ENCODE data around the gene RPP21.
"Not testable (repeated sequence)": the region's sequence is repeated elsewhere in the genome, so short reads cannot be mapped to it uniquely, and the experiment has no call there.

Gene RPP21

DNA sequence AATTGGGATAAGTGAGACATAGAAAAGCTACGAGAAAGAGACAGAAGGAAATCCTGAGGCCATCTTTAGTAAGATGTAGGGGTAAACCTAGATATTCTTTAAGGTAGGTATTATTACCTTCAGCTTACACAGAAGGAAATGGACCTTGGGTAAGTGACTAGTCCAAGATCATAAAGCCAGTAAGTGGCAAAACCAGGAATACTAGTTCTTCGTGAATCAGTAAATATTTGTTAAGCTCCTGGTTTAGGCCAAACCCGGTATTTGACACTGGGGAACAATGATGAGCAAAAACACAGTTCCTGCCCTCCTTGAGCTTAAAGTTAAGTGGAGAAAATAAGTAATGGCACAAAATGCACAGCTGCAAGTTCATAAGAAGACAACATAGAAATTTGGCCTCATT, 13.0 kb upstream of the RPP21 start:
- DNase-seq, result no peak

DNA sequence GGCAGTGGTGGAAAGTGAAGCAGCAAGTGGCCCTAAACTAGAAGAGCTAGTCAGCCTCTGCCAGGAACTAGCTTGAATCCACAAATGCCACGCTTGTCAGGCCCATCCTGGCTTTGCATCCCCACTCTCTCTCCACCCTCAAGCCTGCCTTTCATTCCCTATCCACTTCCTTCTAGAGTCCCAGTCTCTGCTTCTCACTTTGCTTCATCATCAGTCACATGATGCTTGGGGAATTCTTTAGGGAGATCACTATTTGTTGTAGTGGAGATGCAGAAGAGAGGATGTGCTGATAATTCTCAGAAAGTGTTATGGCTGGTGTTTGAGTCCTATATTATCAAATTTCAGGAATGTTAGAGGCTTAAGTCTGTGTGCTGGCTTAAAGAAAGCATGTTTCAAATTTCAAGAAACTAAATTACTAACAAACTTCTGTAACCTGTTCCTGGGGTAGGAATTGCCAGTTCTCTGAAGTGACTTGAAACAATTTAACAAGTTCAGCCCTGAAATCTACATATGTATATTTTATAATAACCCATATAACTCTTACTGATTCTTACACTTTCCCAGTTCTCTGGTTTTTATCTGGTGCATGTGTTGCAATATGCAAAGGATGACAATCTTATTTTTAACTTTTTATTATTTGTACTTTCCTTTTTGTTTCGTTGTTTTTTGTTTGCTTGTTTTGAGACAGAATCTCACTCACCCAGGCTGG, 10.7 kb upstream of the RPP21 start:
- DNase-seq, result no peak

DNA sequence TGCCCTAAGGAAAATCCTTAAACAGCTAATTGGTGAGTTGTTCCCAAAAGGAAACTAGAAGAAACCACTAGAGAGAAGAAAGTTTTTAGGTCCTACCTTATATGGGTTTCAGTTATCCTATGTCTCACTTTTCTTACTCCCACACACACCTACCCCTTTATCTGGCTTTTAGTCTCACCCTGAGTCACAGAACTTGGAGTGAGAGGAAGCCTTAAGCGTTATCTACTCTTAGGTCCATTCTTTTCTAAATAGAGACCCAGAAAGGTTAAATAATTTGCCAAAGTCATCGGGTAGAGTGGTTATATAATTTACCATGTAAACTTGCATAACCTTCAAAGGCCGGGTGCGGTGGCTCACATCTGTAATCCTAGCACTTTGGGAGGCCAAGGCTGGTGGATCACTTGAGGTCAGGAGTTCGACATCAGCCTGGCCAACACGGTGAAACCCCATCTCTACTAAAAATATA, 4.3 kb upstream of the RPP21 start:
- DNase-seq, result no peak

DNA sequence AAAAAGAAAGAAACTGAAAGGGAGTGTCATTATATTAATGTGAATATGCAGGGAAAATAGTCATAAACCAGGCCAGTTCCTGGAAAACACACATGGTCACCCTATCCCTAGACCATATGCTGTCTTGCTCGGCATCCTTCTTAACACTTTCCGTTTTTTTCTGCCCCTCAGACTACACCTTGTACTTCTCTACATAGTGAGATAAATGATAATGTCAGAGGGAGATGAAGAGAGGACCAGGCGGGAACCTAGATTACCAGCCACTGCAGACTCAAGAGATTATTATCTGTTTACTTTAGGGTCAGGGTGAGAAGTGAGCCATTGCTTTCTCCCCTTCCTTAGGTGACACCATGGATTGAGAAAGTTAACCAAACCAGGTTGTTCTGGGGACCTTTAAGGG, 3.7 kb upstream of the RPP21 start:
- DNase-seq, result no peak

DNA sequence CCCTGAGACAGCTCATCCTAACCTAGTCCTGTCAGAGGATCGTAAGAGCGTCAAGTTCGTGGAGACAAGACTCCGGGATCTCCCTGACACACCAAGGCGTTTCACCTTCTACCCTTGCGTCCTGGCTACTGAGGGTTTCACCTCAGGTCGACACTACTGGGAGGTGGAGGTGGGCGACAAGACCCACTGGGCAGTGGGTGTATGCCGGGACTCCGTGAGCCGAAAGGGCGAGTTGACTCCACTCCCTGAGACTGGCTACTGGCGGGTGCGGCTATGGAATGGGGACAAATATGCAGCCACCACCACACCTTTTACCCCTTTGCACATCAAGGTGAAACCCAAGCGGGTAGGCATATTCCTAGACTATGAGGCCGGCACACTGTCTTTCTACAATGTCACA, 3.2 kb upstream of the RPP21 start:
- no peak for DNase-seq

DNA sequence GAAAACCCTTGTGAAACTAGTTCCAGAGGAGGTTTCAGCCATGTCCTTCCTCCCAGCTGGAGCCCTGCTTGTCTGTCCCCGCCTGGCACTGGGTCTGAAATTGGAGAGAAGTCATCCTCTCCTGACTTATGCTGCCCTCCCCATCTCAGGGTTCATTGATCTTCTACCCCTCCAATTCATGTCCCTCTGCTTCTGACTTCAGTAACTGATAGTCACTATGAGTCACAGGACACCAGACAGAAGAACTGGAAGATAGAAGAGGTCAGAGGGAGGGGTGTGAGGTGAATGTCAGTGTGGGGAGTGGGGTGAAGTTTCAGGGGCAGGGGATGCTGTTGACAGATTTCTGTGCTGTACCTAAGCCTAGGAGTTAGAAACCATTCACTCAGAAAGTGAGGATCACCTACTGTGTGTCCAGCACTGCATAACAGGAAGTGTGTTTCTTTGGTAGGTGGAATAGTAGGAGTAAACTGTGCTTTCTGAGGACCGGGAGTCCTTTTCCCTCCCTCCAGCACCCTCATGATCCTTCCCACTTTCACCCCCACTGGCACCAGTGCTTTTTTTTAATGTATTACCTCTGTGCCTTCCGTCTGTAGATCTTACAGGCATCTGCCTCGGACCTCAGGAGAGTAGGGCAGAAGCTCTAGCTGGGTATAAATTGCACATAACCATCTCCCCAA, 627 bp upstream of the RPP21 start:
- no peak for DNase-seq

DNA sequence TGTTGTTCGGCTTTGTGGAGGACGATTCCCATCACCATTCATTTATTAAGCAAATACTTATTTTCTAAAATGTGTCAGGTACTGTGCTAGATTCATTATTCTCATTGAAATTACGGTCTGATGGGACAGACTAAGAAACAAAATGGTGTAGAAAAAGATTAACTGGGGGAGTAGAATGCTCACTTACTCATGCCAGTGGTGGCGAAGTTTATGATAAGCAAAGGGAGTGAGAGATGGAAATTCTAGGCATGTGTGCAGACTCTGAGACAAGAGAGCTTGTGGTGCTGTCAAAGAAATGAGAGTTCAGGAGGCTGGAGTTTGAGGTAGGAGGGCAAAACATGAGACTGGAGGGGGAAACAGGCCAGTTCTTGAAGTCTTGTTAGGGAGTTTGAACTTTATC, 896 bp downstream of the RPP21 start:
- DNase-seq, result no peak

DNA sequence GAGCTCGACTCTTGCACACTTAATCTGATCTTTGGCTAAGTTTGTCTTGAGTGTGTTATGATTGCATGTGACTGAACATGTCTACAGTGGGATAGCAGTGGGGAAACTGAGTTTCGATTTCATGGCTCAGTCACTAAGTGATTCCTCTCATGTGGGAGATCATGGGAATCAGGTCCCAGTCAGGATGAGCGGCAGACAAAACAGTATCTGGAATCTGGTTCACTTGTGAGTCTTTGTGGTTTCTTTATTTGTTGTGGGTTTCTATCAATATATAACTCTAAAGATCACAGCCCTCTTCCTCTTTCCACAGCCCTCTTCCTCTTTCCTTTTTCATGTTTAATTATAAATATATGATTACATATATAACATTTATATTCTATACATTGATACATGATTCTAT, 4.0 kb downstream of the RPP21 start:
- DNase-seq, result no peak

DNA sequence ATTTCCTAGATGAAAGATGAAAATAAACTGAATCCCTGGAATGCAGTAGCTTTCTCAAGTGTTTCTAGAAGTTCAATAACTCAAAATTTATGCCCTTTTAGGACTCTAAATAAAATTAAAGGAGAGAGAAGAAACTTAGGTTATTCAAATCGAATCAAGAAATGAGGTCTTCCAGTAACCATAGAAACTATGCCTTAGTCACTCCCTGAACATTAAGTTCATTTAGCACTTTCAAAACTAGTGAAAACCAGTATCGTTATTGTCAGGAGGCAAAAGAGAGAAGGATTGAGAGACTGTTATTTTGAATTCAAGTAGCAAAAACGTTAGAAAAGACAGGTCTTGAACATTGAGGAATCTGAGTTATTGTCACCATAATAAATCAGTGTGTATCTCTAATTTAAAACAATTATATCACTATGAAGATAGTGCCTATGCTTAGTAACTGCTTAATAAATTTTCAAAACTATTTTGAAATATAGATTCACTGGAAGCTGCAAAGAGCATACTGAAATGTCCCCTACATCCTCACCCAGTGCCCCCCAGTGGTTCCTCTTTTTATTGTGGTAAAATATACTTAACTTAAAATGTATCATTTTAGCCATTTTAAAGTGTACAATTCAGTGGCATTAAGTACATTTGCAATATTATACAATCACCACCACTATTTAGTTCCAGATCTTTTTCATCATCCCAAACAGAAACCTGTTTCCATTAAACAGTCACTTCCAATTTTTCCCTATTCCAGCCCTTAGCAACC, 4.6 kb downstream of the RPP21 start:
- DNase-seq, result no peak

DNA sequence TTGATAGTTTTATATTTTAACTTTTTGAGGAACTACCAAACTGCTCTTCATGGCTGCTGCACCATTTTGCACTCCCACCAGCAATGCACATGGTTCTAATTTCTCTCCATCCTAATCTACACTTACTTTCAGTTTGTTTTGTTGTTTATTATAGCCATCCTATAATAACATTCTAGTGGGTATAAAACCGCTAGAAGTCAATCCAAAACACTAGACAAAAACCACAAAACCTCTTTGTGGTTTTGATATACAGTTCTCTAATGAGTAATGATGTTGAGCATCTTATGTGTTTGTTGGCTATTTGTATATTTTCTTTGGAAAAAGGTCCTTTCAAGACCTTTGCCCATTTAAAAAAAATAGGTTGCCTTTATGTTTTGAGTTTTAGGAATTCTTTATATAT, 5.6 kb downstream of the RPP21 start:
- DNase-seq, result no peak

DNA sequence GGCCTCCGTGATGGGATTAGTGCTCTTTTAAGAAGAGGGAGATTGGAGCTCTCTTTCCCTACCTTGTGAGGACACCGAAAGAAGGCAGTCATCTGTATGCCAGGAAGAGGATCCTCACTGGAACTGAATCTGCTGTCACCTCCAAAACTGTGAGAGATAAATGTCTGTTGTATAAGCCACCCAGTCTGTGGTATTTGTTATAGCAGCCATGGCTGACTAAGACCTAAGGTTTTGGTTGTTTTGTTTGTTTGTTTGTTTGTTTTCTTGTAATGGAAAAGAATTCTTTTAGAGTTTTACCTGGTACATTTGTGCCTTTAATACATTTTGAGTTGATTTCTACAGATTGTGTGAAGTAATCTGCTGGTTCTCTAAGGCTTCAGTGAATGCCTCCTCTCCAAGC, 7.6 kb downstream of the RPP21 start:
- DNase-seq, result no peak

DNA sequence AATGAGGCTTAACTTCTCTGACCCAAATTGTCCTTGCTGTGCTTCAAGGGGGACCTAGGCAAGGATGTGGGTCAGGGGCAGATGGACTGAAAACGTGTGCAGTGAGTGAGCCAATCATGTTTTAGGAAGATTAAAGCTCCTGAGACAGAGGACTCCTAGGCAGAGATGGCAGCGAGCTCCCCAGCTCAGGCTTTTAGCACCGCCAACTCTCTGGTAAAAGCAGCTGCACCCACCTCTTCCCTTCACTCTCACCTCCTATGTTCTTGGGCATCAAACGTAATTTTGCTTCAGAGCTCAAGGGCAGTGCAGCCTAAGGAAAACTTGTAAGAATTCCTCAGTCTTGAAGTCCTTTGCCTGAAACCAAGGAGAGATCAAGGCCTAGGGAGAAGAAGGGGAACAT, 10.3 kb downstream of the RPP21 start:
- no peak for DNase-seq

DNA sequence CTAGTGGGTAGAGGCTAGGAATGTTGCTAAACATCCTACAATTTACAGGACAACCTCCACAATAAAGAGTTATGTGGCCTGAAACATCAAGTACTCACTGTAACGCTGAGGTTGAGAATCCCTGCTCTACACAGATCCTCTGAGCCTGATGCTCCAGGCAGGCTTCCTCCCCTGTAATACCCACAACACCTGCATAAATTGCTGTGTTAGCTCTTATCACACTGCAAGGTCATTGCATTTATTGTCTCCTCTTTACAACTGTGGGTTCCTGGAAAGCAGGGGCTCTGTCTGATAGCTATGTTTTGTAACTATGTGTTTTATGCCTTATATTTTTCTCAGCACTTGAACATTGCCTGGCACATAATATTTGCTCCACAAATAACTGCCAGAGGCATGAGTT, 11.6 kb downstream of the RPP21 start:
- no peak for DNase-seq

DNA sequence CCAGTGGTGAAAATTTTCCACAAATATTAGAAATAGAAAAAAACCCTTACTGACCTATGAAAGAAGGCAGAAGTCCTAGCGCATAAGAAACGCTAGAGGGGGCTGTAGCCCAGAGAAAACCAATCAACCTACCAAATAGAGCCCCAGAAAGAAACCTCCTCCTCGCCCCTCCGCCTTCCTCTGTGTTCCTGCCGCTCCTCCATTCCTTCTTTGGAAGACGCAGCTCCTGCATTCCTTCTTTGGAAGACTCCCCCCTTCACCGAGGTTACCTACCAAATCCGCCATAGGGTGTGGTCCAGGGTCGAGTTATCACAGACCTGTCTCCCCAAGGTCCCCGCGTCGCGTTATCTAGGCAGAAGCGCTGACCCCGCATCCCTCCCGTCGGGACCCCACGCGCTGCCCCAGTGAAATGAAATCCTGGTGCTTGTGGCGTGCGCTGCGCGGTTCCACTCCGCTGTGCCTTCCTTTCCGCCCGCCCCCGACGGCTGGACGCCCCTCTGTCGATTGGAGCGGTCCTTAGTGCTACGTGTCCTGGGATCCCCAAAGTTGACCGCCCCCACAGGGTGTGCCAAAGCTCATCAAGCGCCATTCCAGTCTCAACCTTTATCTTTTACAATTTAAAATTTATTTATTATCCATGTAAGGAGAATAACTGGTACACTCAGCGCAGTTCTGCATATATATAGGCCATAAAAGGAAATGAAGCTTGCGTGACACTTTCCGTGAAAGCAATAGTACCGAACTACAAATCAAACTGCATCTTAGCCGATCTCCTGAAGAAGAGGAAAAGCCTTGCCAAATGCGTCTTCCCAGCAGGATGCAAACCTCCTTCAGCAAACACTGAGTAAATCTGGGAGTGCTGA, 13.0 kb downstream of the RPP21 start:
- DNase-seq, result peak in 1 of 4 experiments; percentile 18

DNA sequence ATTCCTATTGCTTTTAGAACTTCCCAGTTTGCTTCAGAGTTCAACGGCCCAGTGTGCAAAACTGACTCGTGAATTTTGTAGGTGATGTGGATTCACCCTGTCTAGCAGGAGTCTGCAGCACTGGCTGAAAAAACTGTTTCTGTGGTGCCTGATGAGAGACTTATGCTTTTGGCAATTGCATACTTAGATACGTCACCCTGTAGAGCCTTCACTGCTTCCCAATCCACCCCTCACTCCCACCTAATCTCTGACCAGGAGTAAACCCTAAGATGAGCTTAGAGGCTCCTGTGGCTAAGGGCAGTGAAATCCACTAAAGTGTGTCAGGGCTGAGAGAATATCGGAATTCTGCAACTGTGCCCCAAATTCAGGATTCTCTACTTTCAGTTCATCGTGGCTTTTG, 14.3 kb downstream of the RPP21 start:
- DNase-seq, result no peak

DNA sequence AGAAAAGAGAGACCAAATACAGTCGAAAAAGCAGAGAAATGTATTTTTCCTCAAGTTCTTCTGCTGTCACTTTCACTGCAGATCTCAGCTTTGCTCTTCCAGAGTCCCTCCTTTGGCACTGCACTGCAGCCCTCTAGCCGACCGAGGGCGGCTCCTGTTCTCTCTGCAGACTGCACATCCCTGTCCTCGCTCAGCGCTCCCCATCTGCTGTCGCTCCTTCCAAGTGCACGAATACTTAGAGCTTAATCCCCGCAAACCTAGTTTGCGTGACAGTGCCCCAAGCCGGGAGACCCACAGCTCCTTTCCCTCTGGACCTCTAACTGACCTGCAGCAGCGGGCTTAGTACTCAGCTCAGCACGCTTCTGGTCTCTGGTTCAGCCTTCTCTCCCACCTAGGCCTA, 15.2 kb downstream of the RPP21 start:
- no peak for DNase-seq

DNA sequence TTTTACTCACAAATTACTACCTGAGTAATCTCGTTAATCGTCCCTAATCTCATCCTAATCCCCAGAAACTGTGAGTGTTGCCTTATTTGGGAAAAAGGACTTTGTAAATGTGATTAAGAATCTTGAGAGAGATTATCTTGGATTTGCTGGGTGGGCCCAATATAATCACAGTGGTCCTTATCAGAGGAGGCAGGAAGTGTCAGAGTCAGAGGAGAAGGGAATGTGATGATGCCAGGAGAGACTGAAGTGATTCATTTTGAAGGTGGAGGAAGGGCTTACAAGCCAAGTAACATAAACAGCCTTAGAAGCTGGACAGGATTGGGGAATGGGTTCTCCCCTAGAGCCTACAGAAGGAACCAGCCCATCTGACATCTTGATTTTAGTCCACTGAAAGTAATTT, 16.7 kb downstream of the RPP21 start:
- DNase-seq, result no peak

DNA sequence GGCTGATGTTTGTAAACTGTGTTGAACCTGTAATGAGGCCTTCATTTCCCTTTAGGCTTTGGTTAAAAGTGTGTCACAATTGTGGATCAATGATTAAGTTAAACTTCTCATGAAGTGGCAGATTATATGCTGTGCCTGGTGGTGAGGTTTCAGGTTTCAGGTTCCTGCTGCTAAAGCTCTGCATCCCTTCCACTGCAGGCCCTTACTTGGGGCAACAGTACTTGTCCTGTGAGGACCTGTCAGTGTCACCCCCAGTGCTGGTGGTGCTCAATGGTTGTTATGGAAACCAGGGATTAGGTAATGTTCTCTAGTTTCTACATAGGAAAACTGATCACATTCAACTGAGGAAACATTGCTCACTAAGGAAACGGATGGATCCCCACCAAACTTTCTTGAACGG, 18.5 kb downstream of the RPP21 start:
- no peak for DNase-seq

DNA sequence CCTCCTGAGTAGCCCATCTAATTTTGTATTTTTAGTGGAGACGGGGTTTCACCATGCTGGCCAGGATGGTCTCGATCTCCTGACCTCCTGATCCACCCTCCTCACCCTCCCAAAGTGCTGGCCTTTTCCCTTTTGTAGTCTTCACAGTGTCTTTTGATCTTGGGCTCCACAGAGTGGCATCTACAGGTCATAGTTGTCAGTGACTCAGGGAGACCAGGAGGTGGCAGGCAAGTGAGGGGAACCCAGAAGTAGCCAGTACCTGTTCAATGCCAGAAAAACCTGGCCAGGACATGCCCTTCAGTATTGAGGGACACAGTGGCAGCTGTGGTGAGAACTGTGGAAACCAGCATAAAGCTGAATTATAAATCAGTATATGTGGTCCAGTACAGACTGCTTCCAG, 19.6 kb downstream of the RPP21 start:
- DNase-seq, result no peak

DNA sequence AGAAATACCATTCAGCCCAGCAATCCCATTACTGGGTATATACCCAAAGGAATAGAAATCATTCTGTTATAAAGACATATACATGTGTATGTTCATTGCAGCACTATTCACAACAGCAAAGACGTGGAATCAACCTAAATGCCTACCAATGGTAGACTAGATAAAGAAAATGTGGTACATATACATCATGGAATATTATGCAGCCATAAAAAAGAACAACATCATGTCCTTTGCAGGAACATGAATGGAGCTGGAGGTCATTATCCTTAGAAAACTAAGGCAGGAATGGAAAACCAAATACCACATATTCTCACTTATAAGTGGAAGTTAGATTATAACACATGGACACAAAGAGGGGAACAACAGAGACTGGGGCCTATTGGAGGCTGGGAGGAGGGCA, 24.3 kb downstream of the RPP21 start:
- not testable (repeated sequence) for DNase-seq

DNA sequence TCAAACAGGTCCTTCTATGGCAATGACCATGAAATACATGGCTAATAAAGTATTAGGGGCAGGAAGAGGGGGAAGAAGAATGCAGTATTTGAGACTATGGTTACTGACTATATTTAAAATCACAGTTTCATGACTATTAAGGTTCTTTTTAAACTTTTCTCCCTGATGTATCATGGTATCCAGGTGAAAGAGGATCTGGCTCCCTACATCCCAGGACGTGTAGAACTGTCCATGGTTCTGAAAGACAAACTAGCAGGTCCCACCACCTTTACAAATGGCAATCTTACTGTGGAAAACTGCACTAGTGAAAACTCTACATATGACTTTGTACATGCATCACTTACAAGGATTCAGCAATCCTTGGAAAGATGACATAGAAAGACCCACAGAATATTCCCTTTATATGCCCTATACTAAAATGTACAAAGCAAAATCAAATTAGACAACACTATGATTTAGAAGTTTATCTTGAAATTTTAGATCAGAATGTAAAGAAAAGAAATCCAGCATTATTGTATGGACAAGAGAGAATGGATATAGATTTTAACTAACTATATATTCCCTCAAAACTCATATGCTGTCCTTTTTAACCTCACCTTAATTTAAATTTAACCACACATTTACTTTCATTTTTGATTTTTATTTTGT, 33.5 kb downstream of the RPP21 start:
- DNase-seq, result no peak

DNA sequence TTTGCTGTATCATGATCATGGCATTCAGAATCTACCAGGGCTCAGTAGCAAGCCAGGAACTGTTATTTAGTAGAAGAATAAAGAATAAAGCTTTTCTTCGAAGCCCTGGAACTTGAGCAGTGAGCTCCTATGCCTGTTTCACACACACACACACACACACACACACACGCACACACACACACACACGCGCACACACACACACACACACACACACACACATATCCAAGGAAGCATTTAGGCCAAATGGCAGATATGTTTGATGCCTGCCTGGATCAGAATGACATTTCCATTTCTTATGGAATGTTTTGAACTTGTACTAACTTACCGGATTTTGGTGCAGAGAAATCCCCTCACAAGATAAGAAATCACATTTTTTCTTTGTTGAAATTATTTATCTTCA, 35.5 kb downstream of the RPP21 start:
- DNase-seq, result no peak

DNA sequence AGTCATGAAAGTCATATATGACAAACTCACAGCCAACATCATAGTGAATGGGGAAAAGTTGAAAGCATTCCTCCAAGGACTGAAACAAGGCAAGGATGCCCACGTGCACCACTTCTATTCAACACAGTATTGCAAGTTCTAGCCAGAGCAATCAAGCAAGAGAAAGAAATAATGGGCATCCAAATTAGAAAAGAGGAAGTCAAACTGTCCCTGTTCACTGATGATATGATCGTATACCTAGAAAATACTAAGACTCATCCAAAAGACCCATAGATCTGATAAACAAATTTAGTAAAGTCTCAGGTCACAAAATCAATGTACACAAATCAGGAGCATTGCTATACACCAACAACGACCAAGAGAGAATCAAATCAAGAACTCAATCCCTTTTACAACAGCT, 41.2 kb downstream of the RPP21 start:
- DNase-seq, result no peak

Measured in activated naive CD4-positive, alpha-beta T cell (primary cell).